ENCODE measurements around the gene TAF11. TPM values are rescaled to one million over a fixed set of nuclear protein-coding genes. Genes with fewer than 3 reads are reported as not detected.
"Not testable (repeated sequence)": the region's sequence is repeated elsewhere in the genome, so short reads cannot be mapped to it uniquely, and the experiment has no call there.

Gene TAF11
- total RNA-seq, 1 donor from 2014 or later: 37.2 TPM

DNA sequence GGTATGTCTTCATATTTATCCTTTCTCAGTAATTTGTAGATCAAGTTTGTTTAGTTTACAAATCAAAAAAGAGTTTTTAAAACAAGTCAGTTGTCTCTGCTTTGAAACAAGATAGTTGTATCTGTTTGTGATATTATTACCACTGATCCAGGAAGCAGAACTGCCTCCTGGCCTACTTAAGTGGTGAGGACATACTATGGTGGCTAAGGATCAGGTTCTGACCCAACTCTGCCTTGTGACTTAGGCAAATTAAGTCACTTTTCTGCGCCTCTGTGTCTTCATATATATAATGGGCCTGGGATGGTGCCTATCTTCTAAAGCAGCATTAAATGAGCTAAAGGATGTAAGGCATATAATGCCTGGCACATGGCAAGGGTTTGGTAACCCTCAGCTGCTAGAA, 9.9 kb upstream of the TAF11 start:
- Mint-ChIP-seq H3K27me3 (ENCODE audit: insufficient read depth) (peaks cover 3% of the 10 kb centered on the region), H3K27ac (no peak overlapping the region), H3K36me3 (ENCODE audit: low read depth) (no peaks in the 10 kb centered on the region), H3K4me3 (no peak overlapping the region), H3K9me3 (no peaks in the 10 kb centered on the region), H3K4me1 (ENCODE audit: low read depth) (peaks cover 4% of the 10 kb centered on the region)
- no peak for DNase-seq (ENCODE audit: low spot score)
- intact Hi-C loops (cut with micrococcal nuclease): no loop called here

DNA sequence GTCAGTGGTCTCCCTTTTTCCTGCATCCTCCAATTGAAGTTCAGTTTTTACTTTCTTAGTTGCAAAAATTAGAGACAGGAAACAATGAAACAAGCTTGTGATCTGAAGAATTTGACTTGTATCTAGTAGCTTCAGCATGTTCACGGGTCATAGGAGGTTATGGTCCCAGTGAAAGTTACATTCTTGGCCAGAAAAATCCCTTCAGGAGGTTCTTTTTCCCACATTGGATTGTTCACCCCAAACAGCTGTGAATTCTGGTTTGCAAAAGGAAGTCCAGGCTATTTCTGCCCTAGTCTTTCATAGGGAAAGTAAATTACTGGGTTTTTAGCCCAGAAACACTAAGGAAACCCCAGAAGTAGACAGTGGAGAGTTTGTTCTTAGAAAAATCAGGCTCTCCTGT, 9.3 kb upstream of the TAF11 start:
- no peak for DNase-seq (ENCODE audit: low spot score)
- no peaks in the 10 kb centered on the region for H3K9me3 Mint-ChIP-seq
- no peak overlapping the region for H3K27ac Mint-ChIP-seq
- H3K27me3 Mint-ChIP-seq (ENCODE audit: insufficient read depth): peaks cover 3% of the 10 kb centered on the region
- H3K36me3 Mint-ChIP-seq (ENCODE audit: low read depth): no peaks in the 10 kb centered on the region
- intact Hi-C loops (cut with micrococcal nuclease): no loop called here
- H3K4me1 Mint-ChIP-seq (ENCODE audit: low read depth): peaks cover 4% of the 10 kb centered on the region
- H3K4me3 Mint-ChIP-seq: no peak overlapping the region

- Mint-ChIP-seq H3K9me3 (no peaks in the 10 kb centered on the region), H3K4me1 (ENCODE audit: low read depth) (peaks cover 6% of the 10 kb centered on the region), H3K36me3 (ENCODE audit: low read depth) (no peaks in the 10 kb centered on the region), H3K4me3 (no peak overlapping the region), H3K27ac (no peak overlapping the region), H3K27me3 (ENCODE audit: insufficient read depth) (peaks cover 6% of the 10 kb centered on the region)
- intact Hi-C loops (cut with micrococcal nuclease): no loop called here
- no peak for DNase-seq (ENCODE audit: low spot score)
Observed at GRCh38 chr6:34894693-34895092, 6.9 kb upstream of the TAF11 start.

GRCh38 chr6:34891296-34891695, 3.5 kb upstream of the TAF11 start:
- Mint-ChIP-seq H3K36me3 (ENCODE audit: low read depth) (peaks cover 3% of the 10 kb centered on the region), H3K9me3 (no peaks in the 10 kb centered on the region), H3K27me3 (ENCODE audit: insufficient read depth) (peaks cover 6% of the 10 kb centered on the region), H3K4me3 (peak overlapping the region; percentile 38), H3K4me1 (ENCODE audit: low read depth) (peaks cover 20% of the 10 kb centered on the region), H3K27ac (no peak overlapping the region)
- intact Hi-C loops (cut with micrococcal nuclease): no loop called here
- no peak for DNase-seq (ENCODE audit: low spot score)

DNA sequence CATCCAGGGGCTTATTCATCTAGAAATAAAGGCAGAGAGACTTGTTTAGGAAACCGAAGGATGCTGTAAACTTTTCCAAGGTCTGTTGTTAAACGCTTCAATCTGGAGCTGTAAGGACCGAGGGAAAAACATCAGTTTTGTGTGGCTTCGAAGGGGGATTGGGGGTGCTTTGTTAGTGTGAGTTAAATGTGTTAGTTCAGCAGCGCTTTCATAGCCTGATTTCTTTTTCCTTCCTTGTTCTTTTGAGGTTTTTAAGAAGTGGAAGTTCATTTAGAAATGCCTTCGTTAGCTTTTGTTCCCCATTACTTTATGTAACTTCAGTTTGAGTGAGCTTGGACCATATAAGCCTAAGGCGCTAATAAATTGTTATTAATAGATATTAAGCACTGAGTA, 2.7 kb upstream of the TAF11 start:
- H3K36me3 Mint-ChIP-seq (ENCODE audit: low read depth): peaks cover 3% of the 10 kb centered on the region
- intact Hi-C loops (cut with micrococcal nuclease): loop anchor here (1.0 kb wide), 1 partner anchor 21 kb away; no protein-coding TSS in a partner anchor
- H3K4me3 Mint-ChIP-seq: peak overlapping the region; percentile 98
- peaks cover 20% of the 10 kb centered on the region for H3K4me1 Mint-ChIP-seq (ENCODE audit: low read depth)
- H3K9me3 Mint-ChIP-seq: no peaks in the 10 kb centered on the region
- no peak for DNase-seq (ENCODE audit: low spot score)
- no peak overlapping the region for H3K27ac Mint-ChIP-seq
- H3K27me3 Mint-ChIP-seq (ENCODE audit: insufficient read depth): peaks cover 6% of the 10 kb centered on the region

GRCh38 chr6:34888874-34889555, 1.2 kb upstream of the TAF11 start, which contains the start of gene ANKS1A:
Gene ANKS1A, plus strand, starts transcription at chr6:34889255. Its CDS starts 148 bp downstream, at chr6:34889403.
- H3K4me3 Mint-ChIP-seq: peak within 1 kb of the TSS; percentile 98
- intact Hi-C loops (cut with micrococcal nuclease): loop anchor here (1.0 to 10.0 kb wide), 9 partner anchors 96 to 652 kb away; partner anchors contain the start of genes BLTP3A, DEF6, HMGA1 and ILRUN
- H3K9me3 Mint-ChIP-seq: peaks cover 2% of the 10 kb centered on the region
- peak within 1 kb of the TSS; percentile 96 for H3K27ac Mint-ChIP-seq
- H3K36me3 Mint-ChIP-seq (ENCODE audit: low read depth): peaks cover 12% of the 10 kb centered on the region
- peak; percentile 86 for DNase-seq (ENCODE audit: low spot score)
- H3K27me3 Mint-ChIP-seq (ENCODE audit: insufficient read depth): peaks cover 5% of the 10 kb centered on the region
- H3K4me1 Mint-ChIP-seq (ENCODE audit: low read depth): peaks cover 20% of the 10 kb centered on the region

GRCh38 chr6:34888514-34888856, 643 bp upstream of the TAF11 start:
- Mint-ChIP-seq H3K27ac (peak overlapping the region; percentile 96), H3K4me1 (ENCODE audit: low read depth) (peaks cover 22% of the 10 kb centered on the region), H3K27me3 (ENCODE audit: insufficient read depth) (peaks cover 4% of the 10 kb centered on the region), H3K36me3 (ENCODE audit: low read depth) (peaks cover 15% of the 10 kb centered on the region), H3K9me3 (peaks cover 3% of the 10 kb centered on the region), H3K4me3 (peak overlapping the region; percentile 98)
- intact Hi-C loops (cut with micrococcal nuclease): loop anchor here (1.0 to 10.0 kb wide), 8 partner anchors 96 to 651 kb away; partner anchors contain the start of genes BLTP3A, DEF6, HMGA1 and ILRUN
- DNase-seq (ENCODE audit: low spot score): no peak

GRCh38 chr6:34885837-34886236, 2.0 kb downstream of the TAF11 start:
- intact Hi-C loops (cut with micrococcal nuclease): loop anchor here (5.0 to 10.0 kb wide), 4 partner anchors 229 to 649 kb away; partner anchors contain the start of genes DEF6 and HMGA1
- not testable (repeated sequence) for DNase-seq (ENCODE audit: low spot score); H3K9me3 Mint-ChIP-seq; H3K27ac Mint-ChIP-seq; H3K27me3 Mint-ChIP-seq (ENCODE audit: insufficient read depth)
- H3K36me3 Mint-ChIP-seq (ENCODE audit: low read depth): peaks cover 22% of the 10 kb centered on the region
- peak overlapping the region; percentile 52 for H3K4me3 Mint-ChIP-seq
- peaks cover 29% of the 10 kb centered on the region for H3K4me1 Mint-ChIP-seq (ENCODE audit: low read depth)

- intact Hi-C loops (cut with micrococcal nuclease): loop anchor here (5.0 to 10.0 kb wide), 4 partner anchors 228 to 648 kb away; partner anchors contain the start of genes DEF6 and HMGA1
- H3K36me3 Mint-ChIP-seq (ENCODE audit: low read depth): peaks cover 24% of the 10 kb centered on the region
- H3K27ac Mint-ChIP-seq: no peak overlapping the region
- no peak for DNase-seq (ENCODE audit: low spot score)
- H3K4me3 Mint-ChIP-seq: peak overlapping the region; percentile 17
- H3K9me3 Mint-ChIP-seq: peaks cover 3% of the 10 kb centered on the region
- H3K4me1 Mint-ChIP-seq (ENCODE audit: low read depth): peaks cover 24% of the 10 kb centered on the region
- H3K27me3 Mint-ChIP-seq (ENCODE audit: insufficient read depth): peaks cover 2% of the 10 kb centered on the region
Observed at GRCh38 chr6:34884996-34885395, 2.8 kb downstream of the TAF11 start.

DNA sequence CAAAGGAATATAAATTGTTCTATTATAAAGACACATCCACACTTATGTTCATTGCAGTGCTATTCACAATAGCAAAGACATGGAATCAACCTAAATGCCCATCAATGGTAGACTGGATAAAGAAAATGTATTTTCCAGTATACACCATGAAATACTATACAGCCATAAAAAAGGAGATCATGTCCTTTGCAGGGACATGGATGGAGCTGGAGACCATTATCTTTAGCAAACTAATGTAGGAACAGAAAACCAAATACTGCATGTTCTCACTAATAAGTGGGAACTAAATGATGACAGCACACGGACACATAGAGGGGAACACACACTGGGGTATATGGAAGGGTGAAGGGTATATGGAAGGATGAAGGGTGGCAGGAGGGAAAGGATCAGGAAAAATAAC, 3.8 kb downstream of the TAF11 start:
- intact Hi-C loops (cut with micrococcal nuclease): loop anchor here (10.0 kb wide), 1 partner anchor 361 kb away; no protein-coding TSS in a partner anchor
- peaks cover 27% of the 10 kb centered on the region for H3K36me3 Mint-ChIP-seq (ENCODE audit: low read depth)
- peaks cover 24% of the 10 kb centered on the region for H3K4me1 Mint-ChIP-seq (ENCODE audit: low read depth)
- not testable (repeated sequence) for H3K4me3 Mint-ChIP-seq; H3K27me3 Mint-ChIP-seq (ENCODE audit: insufficient read depth); H3K27ac Mint-ChIP-seq; DNase-seq (ENCODE audit: low spot score); H3K9me3 Mint-ChIP-seq

DNA sequence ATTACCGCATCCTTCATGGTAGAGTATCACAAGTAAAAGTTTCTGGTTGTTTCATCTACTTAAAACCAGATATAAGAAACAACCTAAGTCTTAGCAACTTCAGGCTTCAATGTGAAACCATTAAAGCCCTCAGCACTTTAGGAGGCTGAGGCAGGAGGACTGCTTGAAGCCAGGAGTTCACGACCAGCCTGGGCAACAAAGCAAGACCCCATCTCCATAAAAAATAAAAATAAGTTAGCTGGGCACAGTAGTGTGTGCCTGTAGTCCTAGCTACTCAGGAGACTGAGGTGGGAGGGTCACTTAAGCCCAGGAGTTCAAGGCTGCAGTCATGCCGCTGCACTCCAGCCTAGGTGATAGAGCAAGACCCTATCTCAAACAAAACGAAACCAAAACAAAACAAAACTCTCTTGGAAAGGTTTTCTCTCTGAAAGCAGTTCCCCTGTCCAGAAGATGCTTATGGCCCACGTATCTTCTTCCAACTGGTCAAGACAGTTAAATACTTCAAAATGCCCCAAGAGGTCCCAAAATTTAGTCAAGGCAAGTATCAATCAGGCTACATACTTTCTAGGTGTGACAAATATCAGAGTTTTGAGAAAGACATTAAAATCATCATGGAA, 9.9 kb downstream of the TAF11 start:
- H3K36me3 Mint-ChIP-seq (ENCODE audit: low read depth): peaks cover 21% of the 10 kb centered on the region
- no peak overlapping the region for H3K27ac Mint-ChIP-seq
- peaks cover 2% of the 10 kb centered on the region for H3K4me1 Mint-ChIP-seq (ENCODE audit: low read depth)
- no peaks in the 10 kb centered on the region for H3K9me3 Mint-ChIP-seq
- H3K4me3 Mint-ChIP-seq: no peak overlapping the region
- no peak for DNase-seq (ENCODE audit: low spot score)
- no peaks in the 10 kb centered on the region for H3K27me3 Mint-ChIP-seq (ENCODE audit: insufficient read depth)
- intact Hi-C loops (cut with micrococcal nuclease): no loop called here

DNA sequence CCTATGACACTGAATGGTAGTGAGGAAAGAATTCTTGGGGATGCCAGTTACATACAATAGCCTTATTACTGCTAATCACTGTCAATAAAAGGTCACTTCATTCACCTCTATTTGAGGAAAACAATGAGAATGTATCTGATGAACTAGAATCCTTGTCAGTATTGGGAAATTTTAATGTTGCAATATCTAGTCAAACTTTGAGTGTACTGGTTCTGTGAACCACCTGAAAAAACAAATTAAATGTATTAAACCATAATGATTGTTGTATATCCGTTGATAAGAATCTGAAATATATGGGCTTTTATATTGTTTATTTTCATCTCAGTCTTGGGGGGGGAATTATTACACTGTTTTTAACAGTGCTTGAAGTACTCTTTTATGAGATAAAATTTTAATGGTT, 10.6 kb downstream of the TAF11 start:
- H3K27ac Mint-ChIP-seq: no peak overlapping the region
- intact Hi-C loops (cut with micrococcal nuclease): no loop called here
- H3K36me3 Mint-ChIP-seq (ENCODE audit: low read depth): peaks cover 19% of the 10 kb centered on the region
- no peaks in the 10 kb centered on the region for H3K27me3 Mint-ChIP-seq (ENCODE audit: insufficient read depth)
- no peaks in the 10 kb centered on the region for H3K4me1 Mint-ChIP-seq (ENCODE audit: low read depth)
- no peak for DNase-seq (ENCODE audit: low spot score)
- H3K4me3 Mint-ChIP-seq: no peak overlapping the region
- no peaks in the 10 kb centered on the region for H3K9me3 Mint-ChIP-seq

- intact Hi-C loops (cut with micrococcal nuclease): no loop called here
- H3K27ac Mint-ChIP-seq: no peak overlapping the region
- H3K36me3 Mint-ChIP-seq (ENCODE audit: low read depth): peaks cover 25% of the 10 kb centered on the region
- no peaks in the 10 kb centered on the region for H3K4me1 Mint-ChIP-seq (ENCODE audit: low read depth)
- no peak overlapping the region for H3K4me3 Mint-ChIP-seq
- H3K9me3 Mint-ChIP-seq: no peaks in the 10 kb centered on the region
- DNase-seq (ENCODE audit: low spot score): no peak
- H3K27me3 Mint-ChIP-seq (ENCODE audit: insufficient read depth): no peaks in the 10 kb centered on the region
Observed at GRCh38 chr6:34876472-34876871, 11.4 kb downstream of the TAF11 start.

All from activated T-helper 1 cell treated with anti-CD3 and anti-CD28 coated beads, Interleukin-12 subunit alpha, Interleukin-12 subunit beta, Interleukin-2, Interleukin-4 antibody, amounts not matched to agents 30 ng/mL and 10 ng/mL and 1 ng/mL, durations not matched to agents 14 hours and 24 hours and 36 hours (primary cell).